ENCODE measurements around the gene GRID1. TPM values are rescaled to one million over a fixed set of nuclear protein-coding genes. Genes with fewer than 3 reads are reported as not detected.
A peak's percentile ranks its signal among the peaks of the same experiment; 100 is the strongest.

Gene GRID1
- total RNA-seq, 1 donor from 2014 or later, result 0.60 TPM

- no peak overlapping the region for H3K4me3 Mint-ChIP-seq (ENCODE audit: unreplicated experiment)
- TF ChIP-seq, protein P1, sequence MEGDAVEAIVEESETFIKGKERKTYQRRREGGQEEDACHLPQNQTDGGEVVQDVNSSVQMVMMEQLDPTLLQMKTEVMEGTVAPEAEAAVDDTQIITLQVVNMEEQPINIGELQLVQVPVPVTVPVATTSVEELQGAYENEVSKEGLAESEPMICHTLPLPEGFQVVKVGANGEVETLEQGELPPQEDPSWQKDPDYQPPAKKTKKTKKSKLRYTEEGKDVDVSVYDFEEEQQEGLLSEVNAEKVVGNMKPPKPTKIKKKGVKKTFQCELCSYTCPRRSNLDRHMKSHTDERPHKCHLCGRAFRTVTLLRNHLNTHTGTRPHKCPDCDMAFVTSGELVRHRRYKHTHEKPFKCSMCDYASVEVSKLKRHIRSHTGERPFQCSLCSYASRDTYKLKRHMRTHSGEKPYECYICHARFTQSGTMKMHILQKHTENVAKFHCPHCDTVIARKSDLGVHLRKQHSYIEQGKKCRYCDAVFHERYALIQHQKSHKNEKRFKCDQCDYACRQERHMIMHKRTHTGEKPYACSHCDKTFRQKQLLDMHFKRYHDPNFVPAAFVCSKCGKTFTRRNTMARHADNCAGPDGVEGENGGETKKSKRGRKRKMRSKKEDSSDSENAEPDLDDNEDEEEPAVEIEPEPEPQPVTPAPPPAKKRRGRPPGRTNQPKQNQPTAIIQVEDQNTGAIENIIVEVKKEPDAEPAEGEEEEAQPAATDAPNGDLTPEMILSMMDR (IDR thresholded peaks at IDR 0.05), result no peak
- H3K27me3 Mint-ChIP-seq (ENCODE audit: low read depth), result peaks cover 9% of the 10 kb centered on the region
- H3K27ac Mint-ChIP-seq (ENCODE audit: unreplicated experiment), result no peak overlapping the region
- no peaks in the 10 kb centered on the region for H3K36me3 Mint-ChIP-seq (ENCODE audit: low read depth)
- peak; percentile 66 for DNase-seq (ENCODE audit: low spot score)
- no peaks in the 10 kb centered on the region for H3K4me1 Mint-ChIP-seq (ENCODE audit: low read depth)
- no peaks in the 10 kb centered on the region for H3K9me3 Mint-ChIP-seq (ENCODE audit: low read depth)
Measured at GRCh38 chr10:86339226-86339865, 27.2 kb downstream of the GRID1 start.

GRCh38 chr10:86337121-86337601 lies 29.4 kb downstream of the GRID1 start:
- peaks cover 17% of the 10 kb centered on the region for H3K27me3 Mint-ChIP-seq (ENCODE audit: low read depth)
- no peaks in the 10 kb centered on the region for H3K4me1 Mint-ChIP-seq (ENCODE audit: low read depth)
- H3K4me3 Mint-ChIP-seq (ENCODE audit: unreplicated experiment), result no peak overlapping the region
- no peaks in the 10 kb centered on the region for H3K9me3 Mint-ChIP-seq (ENCODE audit: low read depth)
- TF ChIP-seq, protein P1 (IDR thresholded peaks at IDR 0.05), result no peak
- H3K27ac Mint-ChIP-seq (ENCODE audit: unreplicated experiment), result no peak overlapping the region
- peak; percentile 75 for DNase-seq (ENCODE audit: low spot score)
- no peaks in the 10 kb centered on the region for H3K36me3 Mint-ChIP-seq (ENCODE audit: low read depth)

DNA sequence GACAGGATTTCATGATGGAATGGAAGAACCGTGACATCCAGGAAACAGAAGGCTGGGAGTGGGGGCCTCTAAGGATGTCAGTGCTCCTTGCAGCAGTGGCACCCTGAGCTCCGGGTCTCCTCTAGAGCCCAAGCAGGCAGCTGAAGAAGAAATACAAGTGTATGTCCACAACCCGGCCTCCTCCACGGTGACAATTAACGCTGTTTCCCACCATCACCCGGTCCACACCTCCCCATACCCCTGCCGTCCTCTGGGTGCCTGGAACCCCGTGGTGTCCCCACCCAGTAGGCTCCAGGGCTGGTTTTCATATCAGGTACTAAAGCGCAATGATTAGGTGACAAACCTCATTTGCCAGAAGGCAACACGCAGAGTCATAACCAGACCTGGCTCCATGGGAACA lies 30.3 kb downstream of the GRID1 start:
- peak; percentile 79 for DNase-seq (ENCODE audit: low spot score)
- Mint-ChIP-seq H3K9me3 (ENCODE audit: low read depth) (no peaks in the 10 kb centered on the region), H3K36me3 (ENCODE audit: low read depth) (no peaks in the 10 kb centered on the region), H3K27me3 (ENCODE audit: low read depth) (peaks cover 17% of the 10 kb centered on the region), H3K4me1 (ENCODE audit: low read depth) (no peaks in the 10 kb centered on the region), H3K27ac (ENCODE audit: unreplicated experiment) (no peak overlapping the region), H3K4me3 (ENCODE audit: unreplicated experiment) (no peak overlapping the region)
- TF ChIP-seq, protein P1 (IDR thresholded peaks at IDR 0.05), result no peak

DNA sequence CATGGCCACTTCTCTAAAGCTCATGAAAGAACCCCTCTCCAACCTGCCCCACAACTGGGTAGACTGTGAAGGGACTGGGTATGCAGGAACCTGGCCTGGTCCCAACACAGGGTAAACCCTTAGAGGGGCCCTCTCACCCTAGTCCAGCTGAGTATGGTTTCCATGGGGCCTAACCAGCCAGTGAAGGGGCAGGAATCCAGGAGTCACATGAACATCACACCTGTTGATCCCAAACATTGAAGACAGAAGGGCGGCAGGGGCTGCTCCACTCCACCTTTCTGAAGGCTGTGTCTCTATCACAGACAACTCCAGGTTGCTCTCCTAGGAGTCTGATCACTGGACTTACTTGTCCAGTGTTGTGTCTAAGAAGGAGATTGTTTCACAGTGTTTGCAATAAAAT lies 30.8 kb downstream of the GRID1 start:
- TF ChIP-seq, protein P1 (IDR thresholded peaks at IDR 0.05), result no peak
- H3K9me3 Mint-ChIP-seq (ENCODE audit: low read depth), result no peaks in the 10 kb centered on the region
- no peak overlapping the region for H3K27ac Mint-ChIP-seq (ENCODE audit: unreplicated experiment)
- H3K4me1 Mint-ChIP-seq (ENCODE audit: low read depth), result no peaks in the 10 kb centered on the region
- no peak overlapping the region for H3K4me3 Mint-ChIP-seq (ENCODE audit: unreplicated experiment)
- H3K27me3 Mint-ChIP-seq (ENCODE audit: low read depth), result peaks cover 15% of the 10 kb centered on the region
- no peaks in the 10 kb centered on the region for H3K36me3 Mint-ChIP-seq (ENCODE audit: low read depth)
- DNase-seq (ENCODE audit: low spot score), result peak; percentile 40

DNA sequence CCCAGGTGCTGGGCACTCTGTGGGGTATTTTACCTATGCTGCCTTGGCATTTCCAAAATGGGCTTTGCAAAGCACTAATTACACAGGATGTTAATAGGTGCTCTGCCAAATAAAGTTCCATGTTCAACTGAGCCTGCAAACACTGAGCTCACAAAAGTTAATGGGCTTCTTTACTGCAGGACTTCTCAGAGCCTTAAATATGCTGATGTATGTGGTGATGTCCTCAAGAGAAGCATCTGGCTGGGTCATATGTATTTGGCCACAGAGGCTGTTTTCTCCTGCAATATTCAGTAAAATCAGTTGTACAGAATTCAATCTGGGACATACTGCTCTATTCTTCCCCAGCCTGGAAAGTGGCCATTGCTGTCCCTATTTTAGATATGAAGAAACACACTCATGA lies 31.3 kb downstream of the GRID1 start:
- TF ChIP-seq, protein P1 (IDR thresholded peaks at IDR 0.05), result no peak
- no peak overlapping the region for H3K4me3 Mint-ChIP-seq (ENCODE audit: unreplicated experiment)
- no peaks in the 10 kb centered on the region for H3K9me3 Mint-ChIP-seq (ENCODE audit: low read depth)
- H3K36me3 Mint-ChIP-seq (ENCODE audit: low read depth), result no peaks in the 10 kb centered on the region
- no peaks in the 10 kb centered on the region for H3K4me1 Mint-ChIP-seq (ENCODE audit: low read depth)
- H3K27me3 Mint-ChIP-seq (ENCODE audit: low read depth), result peaks cover 15% of the 10 kb centered on the region
- H3K27ac Mint-ChIP-seq (ENCODE audit: unreplicated experiment), result no peak overlapping the region
- DNase-seq (ENCODE audit: low spot score), result no peak
